ENCODE results near the gene NFATC2.

- TF ChIP-seq SIN3A (IDR thresholded peaks at IDR 0.05; ENCODE audit: borderline replicate concordance, low read depth, low read length) (no peak), NFIC (IDR thresholded peaks at IDR 0.05; ENCODE audit: borderline replicate concordance) (no peak), REST (IDR thresholded peaks at IDR 0.05; ENCODE audit: low read depth, low read length) (no peak), RXRA (IDR thresholded peaks at IDR 0.05; ENCODE audit: borderline replicate concordance, low read depth) (no peak), POLR2AphosphoS5 (IDR thresholded peaks at IDR 0.05; ENCODE audit: low read depth, low read length) (no peak), RCOR1 (IDR thresholded peaks at IDR 0.05; ENCODE audit: low read length) (no peak), EZH2phosphoT487 (IDR thresholded peaks at IDR 0.05; ENCODE audit: borderline replicate concordance, low read depth) (no peak), RAD21 (IDR thresholded peaks at IDR 0.05; ENCODE audit: low read length) (no peak), GATA2 (CRISPR knock-in tag; IDR thresholded peaks at IDR 0.05) (no peak)
- TF ChIP-seq, protein P1, sequence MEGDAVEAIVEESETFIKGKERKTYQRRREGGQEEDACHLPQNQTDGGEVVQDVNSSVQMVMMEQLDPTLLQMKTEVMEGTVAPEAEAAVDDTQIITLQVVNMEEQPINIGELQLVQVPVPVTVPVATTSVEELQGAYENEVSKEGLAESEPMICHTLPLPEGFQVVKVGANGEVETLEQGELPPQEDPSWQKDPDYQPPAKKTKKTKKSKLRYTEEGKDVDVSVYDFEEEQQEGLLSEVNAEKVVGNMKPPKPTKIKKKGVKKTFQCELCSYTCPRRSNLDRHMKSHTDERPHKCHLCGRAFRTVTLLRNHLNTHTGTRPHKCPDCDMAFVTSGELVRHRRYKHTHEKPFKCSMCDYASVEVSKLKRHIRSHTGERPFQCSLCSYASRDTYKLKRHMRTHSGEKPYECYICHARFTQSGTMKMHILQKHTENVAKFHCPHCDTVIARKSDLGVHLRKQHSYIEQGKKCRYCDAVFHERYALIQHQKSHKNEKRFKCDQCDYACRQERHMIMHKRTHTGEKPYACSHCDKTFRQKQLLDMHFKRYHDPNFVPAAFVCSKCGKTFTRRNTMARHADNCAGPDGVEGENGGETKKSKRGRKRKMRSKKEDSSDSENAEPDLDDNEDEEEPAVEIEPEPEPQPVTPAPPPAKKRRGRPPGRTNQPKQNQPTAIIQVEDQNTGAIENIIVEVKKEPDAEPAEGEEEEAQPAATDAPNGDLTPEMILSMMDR (IDR thresholded peaks at IDR 0.05), result no peak
- TF ChIP-seq, protein P2, sequence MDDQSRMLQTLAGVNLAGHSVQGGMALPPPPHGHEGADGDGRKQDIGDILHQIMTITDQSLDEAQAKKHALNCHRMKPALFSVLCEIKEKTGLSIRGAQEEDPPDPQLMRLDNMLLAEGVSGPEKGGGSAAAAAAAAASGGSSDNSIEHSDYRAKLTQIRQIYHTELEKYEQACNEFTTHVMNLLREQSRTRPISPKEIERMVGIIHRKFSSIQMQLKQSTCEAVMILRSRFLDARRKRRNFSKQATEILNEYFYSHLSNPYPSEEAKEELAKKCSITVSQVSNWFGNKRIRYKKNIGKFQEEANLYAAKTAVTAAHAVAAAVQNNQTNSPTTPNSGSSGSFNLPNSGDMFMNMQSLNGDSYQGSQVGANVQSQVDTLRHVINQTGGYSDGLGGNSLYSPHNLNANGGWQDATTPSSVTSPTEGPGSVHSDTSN (IDR thresholded peaks at IDR 0.05), result no peak
- TF ChIP-seq, protein P3, sequence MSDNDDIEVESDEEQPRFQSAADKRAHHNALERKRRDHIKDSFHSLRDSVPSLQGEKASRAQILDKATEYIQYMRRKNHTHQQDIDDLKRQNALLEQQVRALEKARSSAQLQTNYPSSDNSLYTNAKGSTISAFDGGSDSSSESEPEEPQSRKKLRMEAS (IDR thresholded peaks at IDR 0.05; ENCODE audit: low read depth), result no peak
- TF ChIP-seq, protein P4, sequence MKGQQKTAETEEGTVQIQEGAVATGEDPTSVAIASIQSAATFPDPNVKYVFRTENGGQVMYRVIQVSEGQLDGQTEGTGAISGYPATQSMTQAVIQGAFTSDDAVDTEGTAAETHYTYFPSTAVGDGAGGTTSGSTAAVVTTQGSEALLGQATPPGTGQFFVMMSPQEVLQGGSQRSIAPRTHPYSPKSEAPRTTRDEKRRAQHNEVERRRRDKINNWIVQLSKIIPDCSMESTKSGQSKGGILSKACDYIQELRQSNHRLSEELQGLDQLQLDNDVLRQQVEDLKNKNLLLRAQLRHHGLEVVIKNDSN (IDR thresholded peaks at IDR 0.05; ENCODE audit: borderline replicate concordance, low read depth), result no peak
These were observed 89.7 kb downstream of the NFATC2 start for GRCh38 chr20:51452734-51453365.
